Lower leg skin (tissue), 4 donors: ENCODE data around the gene POLK. TPM values are rescaled to one million over a fixed set of nuclear protein-coding genes. Genes with fewer than 3 reads are reported as not detected.

Experiments used
- DNase-seq, 2 donors: peaks; one replicate each; pipeline ENCODE4 v3.0.0-alpha.2; 2019; ENCODE audit warnings: low spot score in 2 of 2
- H3K4me3 ChIP-seq: fragments of 200-600 bp; sonication (generic); 2 replicates; pipeline ENCODE4 v1.5.1; 2017; ENCODE audit warnings: mild to moderate bottlenecking, low read depth; ENCODE audit not compliant: poor library complexity, severe bottlenecking
- CTCF ChIP-seq, 3 donors: fragments of 450-650 bp; IDR thresholded peaks; one replicate each; pipeline ENCODE4 v1.5.1; 2016; ENCODE audit warnings: antibody characterized with exemption in 3 of 3, mild to moderate bottlenecking in 3 of 3, moderate library complexity in 2 of 3
- POLR2A ChIP-seq, 2 donors: fragments of 450-650 bp; IDR thresholded peaks; one replicate each; pipeline ENCODE4 v1.6.1; 2016 to 2017; ENCODE audit warnings: antibody characterized with exemption in 2 of 2, mild to moderate bottlenecking in 1 of 2, moderate library complexity in 1 of 2
- WGBS, 2 donors: methylation state at CpG; one replicate each; pipeline ENCODE4 v1.1.5; 2018; 5-methylcytosine and 5-hydroxymethylcytosine counted together
- intact Hi-C: fragments of 100-400 bp; cut with DNase I; formaldehyde crosslinking; loops from one replicate; pipeline ENCODE4 v1.15.0; 2023; ENCODE audit warnings: low total_unique reads
- total RNA-seq, 4 donors: library from RNA; depleted of rRNA; stranded (reverse); fragments of >200 nt; gene quantifications; one replicate each; pipeline ENCODE4 v1.1.0, GENCODE V29; 2016

The POLK gene
- total RNA-seq, 4 donors from 2014 or later = 18.0 to 24.9 (median 19.7) TPM

DNA sequence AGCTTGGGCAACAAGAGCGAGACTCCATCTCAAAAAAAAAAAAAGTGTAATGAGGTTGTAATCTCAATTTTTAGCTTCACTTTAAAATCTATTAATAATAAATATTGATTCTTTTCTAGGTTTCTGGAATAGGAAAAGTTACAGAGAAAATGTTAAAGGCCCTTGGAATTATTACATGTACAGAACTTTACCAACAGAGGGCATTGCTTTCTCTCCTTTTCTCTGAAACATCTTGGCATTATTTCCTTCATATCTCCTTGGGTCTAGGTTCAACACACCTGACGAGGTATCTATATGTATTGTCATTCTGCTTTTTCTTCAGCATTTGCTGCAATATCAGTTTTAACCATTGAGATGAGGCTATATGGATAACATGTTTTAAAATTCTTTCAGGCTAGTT, 73.0 kb downstream of the POLK start:
- no peak for TF ChIP-seq POLR2A (IDR thresholded peaks at IDR 0.05)
- TF ChIP-seq CTCF (IDR thresholded peaks at IDR 0.05) = no peak
- DNase-seq = no peak
- 79 to 82% methylated on average over 2 of the region's 2 CpGs for WGBS, 2 donors
- no peak overlapping the region for H3K4me3 ChIP-seq
- intact Hi-C loops = no loop called here

- no peak overlapping the region for H3K4me3 ChIP-seq
- WGBS, 2 donors = 83 to 93% methylated on average over 3 of the region's 3 CpGs
- intact Hi-C loops = no loop called here
- DNase-seq = no peak
- no peak for TF ChIP-seq POLR2A (IDR thresholded peaks at IDR 0.05)
- TF ChIP-seq CTCF (IDR thresholded peaks at IDR 0.05) = no peak
These were observed 77.0 kb downstream of the POLK start for GRCh38 chr5:75588666-75589065.

- intact Hi-C loops = no loop called here
- TF ChIP-seq POLR2A (IDR thresholded peaks at IDR 0.05) (no peak), CTCF (IDR thresholded peaks at IDR 0.05) (no peak)
- no peak overlapping the region for H3K4me3 ChIP-seq
- no peak for DNase-seq
These were observed 88.8 kb downstream of the POLK start for GRCh38 chr5:75600535-75600934.

DNA sequence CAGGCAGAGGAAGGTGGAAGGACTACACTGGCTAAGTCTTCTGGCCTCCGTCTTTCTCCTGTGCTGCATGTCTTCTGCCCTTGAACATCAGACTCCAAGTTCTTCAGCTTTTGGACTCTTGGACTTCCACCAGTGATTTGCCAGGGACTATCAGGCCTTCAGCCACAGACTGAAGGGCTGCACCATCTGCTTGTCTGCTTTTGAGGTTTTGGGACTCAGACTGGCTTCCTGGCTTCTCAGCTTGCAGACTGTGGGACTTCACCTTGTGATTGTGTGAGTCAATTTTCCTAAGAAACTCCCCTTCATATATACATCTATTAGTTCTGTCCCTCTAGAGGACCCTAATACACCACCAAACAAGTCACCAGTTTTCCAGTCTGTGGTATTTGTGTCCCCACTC, 89.9 kb downstream of the POLK start:
- no peak overlapping the region for H3K4me3 ChIP-seq
- DNase-seq = no peak
- WGBS, 2 donors = 100% methylated on average over 1 of the region's 1 CpG
- intact Hi-C loops = no loop called here
- TF ChIP-seq POLR2A (IDR thresholded peaks at IDR 0.05) = no peak
- TF ChIP-seq CTCF (IDR thresholded peaks at IDR 0.05) = no peak

DNA sequence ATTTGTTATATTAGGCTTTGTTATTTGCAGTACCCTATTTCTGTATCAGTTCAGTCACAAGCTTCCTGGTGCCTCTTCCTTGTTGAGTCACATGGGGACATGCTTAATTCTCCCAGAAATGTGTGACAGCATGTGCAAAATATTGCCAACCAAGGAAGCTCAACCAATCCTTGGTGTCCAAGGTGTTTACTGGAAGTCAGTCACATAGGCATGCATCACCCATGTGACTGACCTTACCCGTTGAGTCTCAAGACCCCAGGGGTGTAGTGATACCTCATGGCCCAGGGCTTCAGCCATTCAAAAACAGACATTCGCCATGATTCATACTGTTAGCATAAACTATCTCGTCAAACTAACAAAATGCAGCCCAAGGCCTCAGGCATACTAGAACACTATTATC, 90.3 kb downstream of the POLK start:
- intact Hi-C loops = no loop called here
- 75 to 78% methylated on average over 3 of the region's 3 CpGs for WGBS, 2 donors
- TF ChIP-seq POLR2A (IDR thresholded peaks at IDR 0.05) (no peak), CTCF (IDR thresholded peaks at IDR 0.05) (no peak)
- DNase-seq = no peak
- no peak overlapping the region for H3K4me3 ChIP-seq

DNA sequence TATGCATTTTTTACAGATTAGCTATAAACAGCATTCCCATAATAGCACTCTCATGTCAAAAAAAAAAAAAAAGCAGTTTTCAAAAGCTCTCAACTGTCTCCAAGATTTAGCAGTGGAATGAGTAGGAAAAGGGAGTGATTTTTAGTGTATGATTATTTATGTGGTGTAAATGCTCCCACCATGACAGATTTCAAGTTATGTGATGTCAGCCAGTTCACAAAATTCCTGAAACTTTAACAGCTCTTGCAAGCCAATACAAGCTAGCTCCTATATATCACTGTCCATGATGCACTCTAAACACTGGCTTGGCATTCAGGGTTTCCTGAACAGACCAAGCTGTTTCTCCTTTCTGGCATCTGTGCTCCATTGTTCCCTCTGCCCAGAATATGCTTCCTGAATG, 91.7 kb downstream of the POLK start:
- DNase-seq = no peak
- H3K4me3 ChIP-seq = no peak overlapping the region
- TF ChIP-seq POLR2A (IDR thresholded peaks at IDR 0.05) (no peak), CTCF (IDR thresholded peaks at IDR 0.05) (no peak)
- intact Hi-C loops = no loop called here
